NCI-H2081 treated with DMSO at 0.1 percent for 48 hours (cell line): Measurements from ENCODE around the gene OR10S1.
"Not testable (repeated sequence)": the region's sequence is repeated elsewhere in the genome, so short reads cannot be mapped to it uniquely, and the experiment has no call there.

ENCODE experiments used
- DNase-seq: peaks from one replicate; lab custom pipeline; 2025; lab: John Stamatoyannopoulos, UW

Gene OR10S1, protein sequence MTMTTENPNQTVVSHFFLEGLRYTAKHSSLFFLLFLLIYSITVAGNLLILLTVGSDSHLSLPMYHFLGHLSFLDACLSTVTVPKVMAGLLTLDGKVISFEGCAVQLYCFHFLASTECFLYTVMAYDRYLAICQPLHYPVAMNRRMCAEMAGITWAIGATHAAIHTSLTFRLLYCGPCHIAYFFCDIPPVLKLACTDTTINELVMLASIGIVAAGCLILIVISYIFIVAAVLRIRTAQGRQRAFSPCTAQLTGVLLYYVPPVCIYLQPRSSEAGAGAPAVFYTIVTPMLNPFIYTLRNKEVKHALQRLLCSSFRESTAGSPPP

DNA sequence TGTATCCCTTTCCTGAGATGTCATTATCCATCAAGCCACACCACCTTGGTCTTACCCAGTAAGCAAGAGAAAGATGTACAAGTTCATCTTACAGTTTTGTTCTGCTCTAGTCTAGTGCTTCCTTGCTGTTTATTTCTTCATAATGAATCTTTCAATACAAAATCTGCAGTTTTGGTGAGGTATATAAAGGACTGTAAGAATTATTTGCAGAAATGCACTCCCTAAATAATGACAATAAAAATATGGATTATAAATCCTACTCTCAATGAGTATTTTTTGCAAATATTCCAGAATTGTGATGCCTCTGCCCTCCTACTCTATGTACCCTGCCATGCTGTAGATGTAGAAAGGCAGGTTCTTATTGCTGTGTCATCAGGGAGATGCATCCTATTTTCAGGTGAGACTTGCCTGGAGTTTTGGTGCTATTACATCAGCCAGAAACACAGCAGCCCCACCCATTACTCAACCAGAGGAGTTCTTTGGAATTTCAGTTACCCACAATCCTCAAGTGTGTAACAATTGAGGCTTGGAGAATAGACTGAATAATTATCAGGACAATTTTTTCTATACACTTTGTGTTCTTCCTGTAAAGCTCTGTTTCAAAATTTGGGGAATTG, at the start of gene OR10S1:
Gene OR10S1 (minus strand): TSS at position 51 of the 617 bp plus-strand sequence. CDS start 117 bp downstream, outside the sequence.
- DNase-seq = no peak

GRCh38 chr11:124026498-124026897, 48.9 kb upstream of the OR10S1 start, which contains the start of gene OR10G8:
OR10G8 (plus strand) TSS chr11:124026798; CDS start chr11:124029623, 2,825 bp downstream.
- DNase-seq = no peak

DNA sequence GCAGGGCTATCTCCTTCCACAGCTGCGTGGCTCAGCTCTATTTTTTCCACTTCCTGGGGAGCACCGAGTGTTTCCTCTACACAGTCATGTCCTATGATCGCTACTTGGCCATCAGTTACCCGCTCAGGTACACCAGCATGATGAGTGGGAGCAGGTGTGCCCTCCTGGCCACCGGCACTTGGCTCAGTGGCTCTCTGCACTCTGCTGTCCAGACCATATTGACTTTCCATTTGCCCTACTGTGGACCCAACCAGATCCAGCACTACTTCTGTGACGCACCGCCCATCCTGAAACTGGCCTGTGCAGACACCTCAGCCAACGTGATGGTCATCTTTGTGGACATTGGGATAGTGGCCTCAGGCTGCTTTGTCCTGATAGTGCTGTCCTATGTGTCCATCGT, 38.3 kb upstream of the OR10S1 start:
- DNase-seq = not testable (repeated sequence)

- no peak for DNase-seq
Observed at GRCh38 chr11:124012697-124013096, 35.1 kb upstream of the OR10S1 start, which contains the start of gene OR10G4. OR10G4 (plus strand) TSS chr11:124012997; CDS start chr11:124015575, 2,578 bp downstream.

DNA sequence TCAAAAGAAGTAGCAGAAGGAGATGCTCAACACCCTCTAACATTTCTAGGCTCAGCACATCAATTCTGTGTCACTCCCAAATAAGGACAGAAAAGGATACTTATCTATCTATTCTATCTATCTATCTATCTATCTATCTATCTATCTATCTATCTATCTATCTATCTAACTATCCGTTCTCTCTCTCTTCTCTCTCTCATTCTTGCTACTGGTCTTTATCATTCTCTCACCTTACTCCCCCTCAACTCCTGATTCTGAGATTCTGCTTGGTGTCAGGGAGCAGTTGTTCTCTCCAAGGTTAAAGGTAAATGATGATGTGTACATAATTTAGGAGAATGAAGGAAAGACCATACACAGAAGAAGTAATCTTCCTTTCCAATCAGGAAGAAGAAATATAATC, 17.5 kb upstream of the OR10S1 start, which contains the start of gene OR10G6:
Gene OR10G6 (minus strand): TSS at position 43 of the 400 bp plus-strand sequence. CDS start 0 bp downstream, at position 43.
- DNase-seq = no peak

DNA sequence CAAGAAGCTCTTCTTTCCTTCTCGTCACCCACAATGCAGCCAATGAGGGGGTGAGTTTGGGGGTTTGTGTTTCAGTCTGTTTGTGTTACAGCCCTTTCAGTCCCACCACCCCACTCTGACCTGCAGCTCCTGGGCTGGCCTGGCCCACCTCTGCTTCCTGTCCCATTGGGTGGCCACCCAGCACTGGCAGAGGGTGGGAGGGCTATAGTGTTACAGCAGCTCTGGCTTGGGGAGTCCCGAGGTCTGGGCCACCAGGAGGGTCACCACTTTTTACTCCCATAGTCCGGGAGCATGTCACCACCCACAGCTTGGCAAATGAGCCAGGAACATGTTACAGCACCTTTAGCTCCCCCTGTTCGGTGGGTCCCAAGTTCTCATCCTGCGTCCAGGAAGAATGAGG, 1.7 kb upstream of the OR10S1 start:
- no peak for DNase-seq

DNA sequence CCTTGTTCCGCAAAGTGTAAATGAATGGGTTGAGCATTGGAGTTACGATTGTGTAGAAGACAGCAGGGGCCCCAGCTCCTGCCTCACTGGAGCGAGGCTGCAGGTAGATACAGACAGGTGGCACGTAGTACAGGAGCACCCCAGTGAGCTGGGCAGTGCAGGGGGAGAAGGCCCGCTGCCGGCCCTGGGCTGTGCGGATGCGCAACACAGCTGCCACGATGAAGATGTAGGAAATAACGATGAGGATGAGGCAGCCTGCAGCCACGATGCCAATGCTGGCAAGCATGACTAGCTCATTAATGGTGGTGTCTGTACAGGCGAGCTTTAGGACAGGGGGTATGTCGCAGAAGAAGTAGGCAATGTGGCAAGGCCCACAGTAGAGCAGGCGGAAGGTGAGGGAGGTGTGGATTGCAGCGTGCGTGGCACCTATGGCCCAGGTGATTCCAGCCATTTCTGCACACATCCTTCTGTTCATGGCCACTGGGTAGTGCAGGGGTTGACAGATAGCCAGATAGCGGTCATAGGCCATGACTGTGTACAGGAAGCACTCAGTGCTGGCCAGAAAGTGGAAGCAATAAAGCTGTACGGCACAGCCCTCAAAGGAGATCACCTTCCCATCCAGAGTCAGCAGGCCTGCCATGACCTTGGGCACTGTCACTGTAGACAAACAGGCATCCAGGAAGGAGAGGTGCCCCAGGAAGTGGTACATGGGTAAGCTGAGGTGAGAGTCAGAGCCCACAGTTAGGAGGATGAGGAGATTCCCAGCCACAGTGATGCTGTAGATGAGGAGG, 616 bp downstream of the OR10S1 start:
- no peak for DNase-seq

GRCh38 chr11:123973816-123974215, 3.8 kb downstream of the OR10S1 start:
- no peak for DNase-seq

GRCh38 chr11:123956752-123957151, 20.8 kb downstream of the OR10S1 start:
- DNase-seq = no peak

DNA sequence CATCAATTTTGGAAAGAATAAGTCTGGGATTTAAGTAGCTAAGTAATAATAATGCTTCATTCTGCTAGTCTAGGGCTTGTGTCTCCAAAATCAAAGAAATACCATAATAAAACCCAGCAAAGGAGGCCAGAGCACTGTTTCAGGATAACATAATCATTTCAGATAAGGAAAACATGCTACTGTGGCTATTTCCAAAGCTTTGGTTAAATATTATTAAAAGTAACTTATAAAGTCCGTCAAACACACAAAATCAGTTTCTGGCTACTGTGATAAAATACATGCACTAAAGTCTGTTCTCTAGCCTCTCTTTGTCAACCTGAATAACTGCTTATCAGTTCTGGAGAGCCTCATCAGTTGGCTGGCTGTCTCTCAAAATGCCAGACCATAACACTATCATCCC, 32.4 kb downstream of the OR10S1 start:
- no peak for DNase-seq

DNA sequence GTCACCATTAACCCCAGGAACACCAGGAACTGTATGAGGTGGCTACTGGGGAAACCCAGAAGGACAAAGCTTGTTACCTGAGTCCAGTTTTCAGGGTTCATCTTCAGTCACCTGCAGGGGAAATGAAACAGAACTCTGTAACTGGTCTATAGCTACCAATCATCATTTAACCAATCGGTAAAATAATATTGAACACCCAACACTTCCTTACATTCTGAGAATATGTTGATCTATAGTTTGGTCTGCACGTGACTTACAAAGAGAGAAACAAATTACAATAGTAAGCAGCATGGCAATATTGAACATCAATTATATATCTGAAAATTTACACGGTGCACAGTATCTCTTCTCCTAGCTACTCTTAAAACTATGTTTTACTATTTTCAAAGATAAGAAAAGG, 33.8 kb downstream of the OR10S1 start, which contains the start of gene OR6T1:
Gene OR6T1 (minus strand): TSS at position 101 of the 400 bp plus-strand sequence. CDS start 0 bp downstream, at position 101.
- DNase-seq = no peak

GRCh38 chr11:123942413-123942812, 35.2 kb downstream of the OR10S1 start:
- DNase-seq = no peak

GRCh38 chr11:123939317-123939716, 38.3 kb downstream of the OR10S1 start, which contains the start of gene OR4D5:
OR4D5 (plus strand) TSS chr11:123939617; CDS start chr11:123939617, 0 bp downstream.
- DNase-seq = no peak
